Stimulated activated CD4-positive, alpha-beta T cell treated with anti-CD3 and anti-CD28 coated beads, Interleukin-12 subunit alpha, Interleukin-12 subunit beta, amount 100 ng/mL, for 4 hours (primary cell): ENCODE measurements around the gene FOXP1.

Experiments used
- DNase-seq: peaks from one replicate; pipeline ENCODE4 v3.0.0-alpha.2; 2020

The FOXP1 gene

GRCh38 chr3:71132995-71133730 is 450.4 kb downstream of the FOXP1 start:
- DNase-seq, result no peak

GRCh38 chr3:71131375-71132314 is 451.9 kb downstream of the FOXP1 start:
- DNase-seq, result no peak

DNA sequence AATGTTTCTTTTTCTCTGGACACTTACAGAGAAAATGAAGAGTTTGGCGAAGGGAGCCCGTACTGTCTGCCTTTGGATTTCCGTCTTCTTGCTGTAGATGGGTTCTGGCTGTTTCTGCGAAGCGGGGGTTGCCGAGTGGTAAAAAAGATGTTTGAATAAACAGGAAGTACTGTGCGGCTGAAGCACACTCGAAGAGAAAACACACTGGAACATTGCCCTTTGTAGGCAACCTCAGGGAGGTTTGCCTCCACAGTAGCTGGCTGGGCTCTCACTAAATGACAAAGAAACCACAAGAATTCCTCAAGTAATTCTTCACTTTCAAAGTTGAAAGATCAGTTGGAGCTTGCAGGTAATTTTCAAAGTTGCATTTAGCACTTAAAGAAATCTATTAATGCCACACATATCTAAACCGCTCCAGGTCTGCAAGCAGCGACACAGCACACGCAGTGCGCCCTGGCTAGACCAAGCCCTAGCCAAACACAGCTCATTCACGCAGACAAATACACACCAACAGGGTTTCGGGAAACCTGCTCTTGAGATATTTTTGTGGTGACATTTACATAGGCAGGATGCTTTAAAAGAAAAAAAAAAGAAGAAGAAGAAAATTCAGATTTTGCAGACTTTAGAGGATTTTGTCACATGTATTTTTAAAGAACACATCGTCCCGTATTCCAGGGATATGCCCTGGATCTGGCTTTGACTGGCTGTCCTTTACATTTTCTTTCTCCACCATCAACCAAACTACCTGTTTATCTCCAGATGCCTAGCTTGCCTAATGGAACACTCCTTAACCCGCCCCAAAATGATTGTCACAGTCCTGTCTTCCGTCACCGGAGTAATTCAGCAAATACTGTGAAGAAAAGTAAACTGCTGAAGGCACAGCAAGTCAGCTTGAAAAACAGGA is 452.8 kb downstream of the FOXP1 start:
- DNase-seq, result peak; percentile 38

GRCh38 chr3:71129611-71130431 is 453.7 kb downstream of the FOXP1 start:
- DNase-seq, result no peak

DNA sequence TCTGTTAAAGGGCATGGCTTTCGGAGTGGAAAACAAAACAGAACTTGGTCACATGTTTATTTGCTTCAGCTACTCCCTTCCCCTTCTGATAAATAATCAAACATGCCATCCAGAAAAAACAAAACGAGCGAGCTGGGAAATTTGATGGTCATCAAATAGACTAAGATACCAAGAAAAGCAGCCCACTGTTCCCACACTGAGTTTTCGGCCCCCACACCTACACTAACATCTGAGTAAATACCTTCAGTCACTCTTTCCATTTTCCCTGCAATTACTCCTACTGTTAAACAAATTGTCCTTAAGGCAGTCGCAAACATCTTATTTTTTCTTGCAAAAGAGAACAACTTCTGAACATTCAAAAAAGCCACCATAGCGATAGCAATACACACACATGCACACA is 454.6 kb downstream of the FOXP1 start:
- no peak for DNase-seq

DNA sequence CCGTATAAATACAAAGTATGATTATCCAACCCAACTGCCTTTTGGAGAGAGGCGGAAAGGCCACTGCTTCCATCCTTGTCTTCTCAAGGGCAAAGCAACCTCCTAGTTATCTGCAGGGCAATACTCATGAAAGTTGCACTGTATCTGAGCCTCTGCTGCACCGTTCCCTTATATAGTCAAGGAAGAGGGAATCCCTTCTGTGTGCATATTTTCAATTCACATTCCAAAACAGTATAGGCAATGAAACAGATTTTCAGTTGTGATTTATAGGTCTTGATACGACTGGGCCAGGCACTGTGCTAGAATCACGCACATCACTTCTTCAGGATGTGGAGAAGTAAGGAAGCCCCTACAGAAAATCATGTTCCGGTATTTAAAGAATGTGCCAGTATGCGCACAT is 455.7 kb downstream of the FOXP1 start:
- DNase-seq, result no peak

DNA sequence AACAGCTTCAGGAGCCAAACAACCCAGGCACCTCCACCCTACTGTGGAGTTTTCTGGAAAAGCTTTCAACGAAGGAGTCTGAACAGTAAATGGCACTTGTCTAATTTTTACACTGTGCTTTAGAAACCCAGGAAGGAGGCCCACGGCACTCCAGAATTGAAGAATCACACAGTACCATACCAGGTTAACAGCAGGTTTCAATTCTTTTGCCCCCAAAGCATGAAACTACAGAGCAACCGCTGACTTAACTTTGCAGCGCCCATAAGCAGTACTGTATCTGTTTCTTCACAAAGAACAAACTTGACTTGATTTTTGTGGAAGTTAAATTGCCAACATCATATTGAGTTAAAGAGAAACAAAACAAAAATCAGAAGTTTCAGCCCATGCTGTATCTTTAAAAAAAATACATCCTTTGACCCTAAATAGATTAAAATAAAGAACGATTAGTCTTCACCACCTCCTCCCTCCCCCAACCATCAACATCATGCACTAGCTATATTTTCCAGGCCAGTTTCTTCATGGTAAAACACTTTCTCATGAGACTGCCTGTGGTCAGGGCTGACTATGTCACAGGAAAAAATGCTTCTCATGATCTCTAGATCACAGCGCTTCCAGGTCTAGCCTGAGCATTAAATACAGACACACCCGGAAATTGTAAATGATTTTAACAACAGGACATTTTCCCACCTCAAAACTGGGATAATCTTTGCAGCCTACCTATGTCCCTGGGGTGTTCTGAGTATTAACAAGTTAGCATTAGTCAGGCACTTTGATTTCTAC is 456.3 kb downstream of the FOXP1 start:
- no peak for DNase-seq

GRCh38 chr3:71125738-71126137 is 457.8 kb downstream of the FOXP1 start:
- no peak for DNase-seq

- DNase-seq, result no peak
Measured at GRCh38 chr3:71124048-71124447, 459.5 kb downstream of the FOXP1 start.

- DNase-seq, result no peak
Measured at GRCh38 chr3:71122641-71123040, 460.9 kb downstream of the FOXP1 start.

- DNase-seq, result no peak
Measured at GRCh38 chr3:71121429-71122167, 461.9 kb downstream of the FOXP1 start.

DNA sequence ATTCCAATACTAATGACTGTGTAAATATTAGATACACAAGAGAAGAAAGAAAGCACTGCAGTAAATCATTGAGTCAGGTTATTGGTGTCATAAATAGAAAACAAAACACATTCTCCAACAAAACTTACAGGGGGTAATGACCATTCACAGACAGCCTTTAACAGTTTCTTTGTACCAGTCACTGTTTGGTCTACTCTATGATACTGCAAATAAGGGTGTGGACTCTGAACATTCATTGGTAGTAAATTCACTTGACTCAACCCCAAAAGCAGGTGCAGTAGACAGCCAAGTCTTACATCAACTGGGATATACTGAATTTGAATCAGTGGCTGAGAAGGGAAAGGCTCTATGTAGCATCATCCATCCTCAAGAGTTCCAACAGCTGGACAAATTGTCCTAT is 463.5 kb downstream of the FOXP1 start:
- DNase-seq, result no peak

DNA sequence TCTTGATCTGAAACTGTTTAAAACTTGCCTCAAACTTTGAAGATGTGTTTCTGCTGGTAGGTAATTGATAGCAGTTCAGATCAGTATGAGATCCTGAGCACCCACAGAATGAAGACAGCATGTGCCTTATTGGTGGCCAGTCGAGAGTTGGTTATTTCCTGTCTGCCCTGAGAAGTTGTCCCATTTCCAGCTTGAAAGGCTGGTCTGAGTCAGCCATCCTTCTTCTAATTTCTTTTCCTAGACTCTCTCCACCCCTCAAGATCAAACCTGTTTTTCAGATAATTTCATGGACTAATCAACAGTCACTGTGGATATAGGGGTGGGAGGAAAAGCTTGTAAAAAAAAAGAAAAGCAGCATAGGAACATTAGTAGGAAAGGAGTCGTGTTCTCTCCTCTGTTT is 464.4 kb downstream of the FOXP1 start:
- no peak for DNase-seq

DNA sequence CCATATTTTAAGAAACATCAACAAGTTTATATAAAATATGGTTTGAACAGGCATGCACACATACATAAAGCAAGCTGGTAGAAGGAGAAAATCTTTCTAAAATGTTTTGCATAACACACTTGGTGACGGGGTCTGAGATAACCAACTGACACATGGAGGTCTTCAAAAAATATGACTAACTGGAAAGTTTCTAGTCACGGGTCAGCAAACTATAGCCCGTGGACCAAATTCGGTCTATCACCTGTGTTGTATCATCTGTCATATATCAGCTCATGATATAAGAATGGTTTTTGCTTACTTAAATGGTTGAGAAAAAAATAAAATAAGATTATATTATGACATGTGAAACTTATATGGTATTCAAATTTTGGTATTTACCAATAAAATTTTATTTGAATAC is 465.1 kb downstream of the FOXP1 start:
- no peak for DNase-seq

DNA sequence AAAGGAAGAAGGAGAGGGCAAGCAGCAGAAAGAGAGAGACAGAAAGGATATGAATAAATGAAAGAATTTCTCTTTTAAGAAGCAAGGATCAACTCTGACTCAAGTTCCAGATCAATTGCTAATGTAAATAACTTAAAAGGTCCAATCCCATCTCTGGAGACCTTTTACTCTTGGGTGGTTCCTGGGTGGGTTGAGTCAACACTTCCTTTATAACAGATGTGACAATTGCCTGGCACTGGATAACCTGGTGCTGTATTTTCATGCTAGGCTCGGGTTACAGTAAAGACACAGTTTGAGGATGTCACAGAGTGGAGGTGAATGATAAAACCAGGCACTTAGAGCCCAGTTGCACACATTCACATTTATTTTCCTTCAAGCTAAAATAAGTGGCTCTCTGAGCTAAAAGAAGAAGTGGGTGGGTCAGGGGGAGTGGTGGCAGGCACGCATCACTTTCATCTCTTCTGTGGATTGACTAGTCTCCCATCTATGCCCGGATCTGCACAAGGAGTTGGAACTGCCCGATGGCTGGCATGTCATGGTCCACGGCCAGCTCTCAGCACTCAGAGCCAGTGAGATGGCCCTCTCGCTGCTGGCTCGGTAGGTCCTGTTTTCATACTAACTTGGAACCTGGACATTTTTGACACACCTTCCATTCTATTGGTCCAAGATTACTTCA is 465.8 kb downstream of the FOXP1 start:
- DNase-seq, result no peak

DNA sequence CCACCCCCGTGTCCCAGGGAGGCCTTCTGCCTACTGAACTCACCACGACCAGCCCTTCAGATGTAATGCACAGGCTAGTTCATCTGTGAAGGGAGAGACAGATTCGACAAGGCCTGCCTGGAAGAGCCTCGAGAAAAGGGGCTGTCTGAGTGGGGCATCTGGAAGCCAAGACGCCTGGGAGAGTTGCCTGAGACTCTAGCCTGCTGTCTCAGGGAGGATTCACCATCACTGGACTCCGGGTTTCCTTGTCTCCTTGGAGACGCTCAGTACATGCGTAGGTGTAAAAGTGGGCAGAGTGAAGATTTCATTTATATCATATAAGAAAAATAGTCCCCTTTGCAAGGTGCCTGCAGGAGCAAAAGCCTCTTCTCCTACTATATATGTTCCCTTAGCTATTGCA is 468.9 kb downstream of the FOXP1 start:
- no peak for DNase-seq

DNA sequence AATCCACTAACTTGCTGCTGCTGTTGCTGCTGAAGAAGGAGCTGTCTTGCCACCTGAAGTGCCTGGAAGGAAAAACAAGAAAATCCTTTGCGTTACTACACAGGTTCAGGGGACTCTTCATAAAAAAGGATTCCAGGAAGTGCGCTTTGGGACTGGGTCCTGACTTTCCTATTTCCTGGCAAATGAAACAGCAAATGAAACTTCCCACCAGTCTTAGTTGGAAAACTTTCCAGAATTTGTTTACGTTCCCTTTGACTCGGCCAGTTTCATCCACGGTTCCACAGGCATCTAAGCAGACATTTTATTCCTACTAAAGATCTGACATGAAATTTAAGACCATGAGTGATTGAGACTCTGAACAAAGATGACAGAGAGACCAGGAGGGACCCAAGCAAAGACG is 471.0 kb downstream of the FOXP1 start:
- no peak for DNase-seq

DNA sequence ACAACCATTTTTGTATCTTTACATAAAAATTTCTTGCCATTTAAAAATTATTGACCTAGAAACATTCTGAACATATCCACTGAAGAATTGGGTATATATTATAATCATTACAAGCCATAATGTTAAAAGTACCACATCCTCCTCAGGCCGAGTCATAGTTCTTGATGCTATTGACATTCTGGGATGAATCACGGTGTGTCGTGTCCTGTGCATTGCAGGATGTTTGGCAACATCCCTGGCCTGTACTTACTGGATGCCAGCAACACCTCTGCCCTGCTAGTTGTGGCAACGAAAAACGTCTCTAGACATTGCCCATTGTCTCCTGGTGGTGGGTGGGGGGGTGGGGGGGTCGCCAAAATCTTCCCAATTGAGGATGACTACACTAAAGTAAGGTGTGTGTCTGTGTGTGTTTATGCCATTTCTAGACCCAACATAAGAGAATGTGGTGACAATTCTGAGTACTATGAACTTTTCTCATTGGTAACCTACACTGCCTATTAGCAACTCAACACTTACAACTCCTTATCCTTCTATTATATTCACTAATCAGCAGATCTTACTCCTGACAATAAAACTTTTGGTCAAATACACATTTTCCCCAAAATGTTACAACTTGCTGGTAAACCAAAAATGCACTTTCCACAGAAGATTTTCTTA is 471.6 kb downstream of the FOXP1 start:
- no peak for DNase-seq
